ENCODE measurements around the gene CLHC1. TPM values are rescaled to one million over a fixed set of nuclear protein-coding genes. Genes with fewer than 3 reads are reported as not detected.

Gene CLHC1
- total RNA-seq, 1 donor from 2014 or later: 25.0 TPM

DNA sequence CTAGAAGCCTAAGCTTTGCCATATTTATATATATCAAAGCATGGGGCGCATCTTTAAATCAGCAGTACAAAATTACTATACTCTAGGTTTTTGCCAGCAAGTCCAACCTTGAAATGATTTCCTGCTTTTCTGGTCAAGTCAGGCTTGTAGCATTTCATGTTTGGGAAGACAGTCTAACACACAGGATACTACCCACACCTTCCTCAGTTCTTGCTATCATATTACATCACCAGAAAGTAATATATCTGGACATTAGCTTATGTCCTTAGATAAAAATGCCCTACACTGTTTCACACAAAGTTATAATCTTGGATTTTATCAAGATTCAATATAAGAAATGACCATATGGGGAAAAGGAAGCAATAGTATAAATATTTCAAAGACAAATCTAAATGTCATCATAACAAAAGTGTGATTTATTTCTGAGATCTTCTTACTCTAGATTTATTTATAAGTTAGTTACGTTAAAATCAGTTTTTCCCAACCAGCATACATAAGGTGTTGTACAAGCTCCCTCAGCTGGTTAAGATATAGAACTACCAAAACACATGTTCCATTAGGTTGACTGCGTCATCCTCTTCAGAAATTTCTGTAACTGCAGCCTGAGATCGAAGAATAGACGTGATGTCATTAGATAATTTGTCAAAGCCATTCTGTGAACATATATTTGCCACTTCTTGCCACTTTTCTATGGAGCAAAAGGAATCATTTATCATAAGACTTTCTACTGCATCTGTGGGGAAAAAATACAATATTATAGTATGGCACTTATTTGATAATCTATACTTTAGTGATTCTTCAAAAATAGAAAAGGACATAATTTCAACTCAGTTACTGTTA is 56.6 kb downstream of the CLHC1 start:
- DNase-seq (ENCODE audit: extremely low spot score, unreplicated experiment): no peak
- no peaks in the 10 kb centered on the region for H3K9me3 Mint-ChIP-seq
- no peak overlapping the region for H3K27ac Mint-ChIP-seq

DNA sequence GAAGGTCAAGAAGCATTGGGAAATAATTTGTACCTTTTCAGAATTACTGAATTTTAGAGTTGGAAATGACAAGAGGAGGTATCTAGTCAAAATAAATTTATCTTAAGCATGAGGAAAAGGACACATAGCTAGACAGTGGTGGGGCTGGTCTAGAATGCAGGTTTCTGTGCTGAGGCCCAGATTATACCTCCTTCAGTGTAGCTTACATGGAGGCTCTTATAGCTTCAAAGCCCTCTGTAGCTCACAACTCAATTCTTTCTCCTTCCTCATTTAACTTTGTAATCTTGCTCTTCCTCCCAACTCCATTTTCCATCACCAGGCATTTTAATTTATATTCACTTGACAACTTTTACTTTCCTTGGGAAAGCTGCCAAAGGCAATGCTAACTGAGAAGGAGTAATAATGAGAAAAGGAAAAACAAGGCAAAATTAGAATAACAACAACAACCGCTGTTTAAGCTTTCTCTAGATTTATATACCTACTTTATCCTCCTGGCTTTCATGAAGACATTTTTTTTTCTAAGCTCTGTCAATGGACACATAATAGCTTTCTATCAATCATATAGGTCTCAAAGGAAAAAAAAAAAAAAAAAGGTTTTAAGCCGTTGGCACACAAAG is 58.5 kb downstream of the CLHC1 start:
- no peak overlapping the region for H3K4me3 Mint-ChIP-seq
- no peak overlapping the region for H3K27ac Mint-ChIP-seq
- no peak for DNase-seq (ENCODE audit: extremely low spot score, unreplicated experiment)
- no peaks in the 10 kb centered on the region for H3K36me3 Mint-ChIP-seq
- no peaks in the 10 kb centered on the region for H3K9me3 Mint-ChIP-seq
- no peaks in the 10 kb centered on the region for H3K27me3 Mint-ChIP-seq
- H3K4me1 Mint-ChIP-seq (ENCODE audit: unreplicated experiment): peaks cover 3% of the 10 kb centered on the region
- TF ChIP-seq, protein P1, sequence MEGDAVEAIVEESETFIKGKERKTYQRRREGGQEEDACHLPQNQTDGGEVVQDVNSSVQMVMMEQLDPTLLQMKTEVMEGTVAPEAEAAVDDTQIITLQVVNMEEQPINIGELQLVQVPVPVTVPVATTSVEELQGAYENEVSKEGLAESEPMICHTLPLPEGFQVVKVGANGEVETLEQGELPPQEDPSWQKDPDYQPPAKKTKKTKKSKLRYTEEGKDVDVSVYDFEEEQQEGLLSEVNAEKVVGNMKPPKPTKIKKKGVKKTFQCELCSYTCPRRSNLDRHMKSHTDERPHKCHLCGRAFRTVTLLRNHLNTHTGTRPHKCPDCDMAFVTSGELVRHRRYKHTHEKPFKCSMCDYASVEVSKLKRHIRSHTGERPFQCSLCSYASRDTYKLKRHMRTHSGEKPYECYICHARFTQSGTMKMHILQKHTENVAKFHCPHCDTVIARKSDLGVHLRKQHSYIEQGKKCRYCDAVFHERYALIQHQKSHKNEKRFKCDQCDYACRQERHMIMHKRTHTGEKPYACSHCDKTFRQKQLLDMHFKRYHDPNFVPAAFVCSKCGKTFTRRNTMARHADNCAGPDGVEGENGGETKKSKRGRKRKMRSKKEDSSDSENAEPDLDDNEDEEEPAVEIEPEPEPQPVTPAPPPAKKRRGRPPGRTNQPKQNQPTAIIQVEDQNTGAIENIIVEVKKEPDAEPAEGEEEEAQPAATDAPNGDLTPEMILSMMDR (conservative IDR thresholded peaks at IDR 0.05): no peak

More for the DNA sequence above, 56.6 kb downstream of the CLHC1 start:
- Mint-ChIP-seq H3K4me1 (ENCODE audit: unreplicated experiment) (no peaks in the 10 kb centered on the region), H3K27me3 (no peaks in the 10 kb centered on the region), H3K4me3 (no peak overlapping the region), H3K36me3 (no peaks in the 10 kb centered on the region)
- TF ChIP-seq, protein P1 (conservative IDR thresholded peaks at IDR 0.05): peak; percentile 76

DNA sequence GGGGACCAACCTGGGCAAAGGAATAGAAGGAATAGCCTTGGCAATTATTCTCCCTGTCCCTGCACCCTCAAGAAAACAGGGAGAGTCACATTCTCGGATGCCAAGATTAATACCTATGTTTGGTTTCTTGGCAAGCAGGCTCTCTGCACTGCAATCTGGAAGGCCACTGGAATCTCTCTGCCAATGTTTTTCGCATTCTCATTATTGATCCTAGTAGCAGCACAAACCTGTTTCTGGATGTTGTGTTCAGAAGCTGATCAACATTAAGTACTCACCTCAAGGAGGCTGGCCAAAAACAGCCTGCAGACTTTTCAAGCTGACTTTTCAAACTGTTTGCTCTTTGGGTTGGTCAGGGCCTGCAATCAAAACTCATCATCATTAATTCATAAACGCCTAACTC is 62.2 kb downstream of the CLHC1 start:
- Mint-ChIP-seq H3K4me3 (no peak overlapping the region), H3K27me3 (no peaks in the 10 kb centered on the region), H3K4me1 (ENCODE audit: unreplicated experiment) (peaks cover 14% of the 10 kb centered on the region), H3K27ac (no peak overlapping the region), H3K36me3 (no peaks in the 10 kb centered on the region), H3K9me3 (no peaks in the 10 kb centered on the region)
- no peak for DNase-seq (ENCODE audit: extremely low spot score, unreplicated experiment)
- TF ChIP-seq, protein P1 (conservative IDR thresholded peaks at IDR 0.05): no peak

DNA sequence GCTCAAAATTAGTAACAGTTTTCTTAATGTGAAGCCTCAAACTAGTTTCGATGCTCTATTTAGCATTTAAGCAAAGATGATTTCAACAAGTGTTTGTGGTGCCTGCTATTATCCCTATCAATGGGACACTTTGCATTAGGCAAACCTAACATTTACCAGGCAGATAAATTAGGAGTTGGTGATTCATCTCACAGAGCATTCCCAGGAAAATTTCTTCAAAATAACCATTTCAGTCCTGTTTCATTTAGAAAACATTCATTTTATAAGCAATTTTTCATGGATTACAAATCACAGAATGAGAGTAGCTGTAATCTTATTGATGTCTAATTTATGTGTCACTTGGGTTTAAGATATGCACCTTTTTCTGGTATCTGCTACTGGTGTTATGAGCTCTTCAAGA is 62.7 kb downstream of the CLHC1 start:
- no peak for DNase-seq (ENCODE audit: extremely low spot score, unreplicated experiment)
- no peak overlapping the region for H3K27ac Mint-ChIP-seq
- no peaks in the 10 kb centered on the region for H3K9me3 Mint-ChIP-seq
- H3K36me3 Mint-ChIP-seq: no peaks in the 10 kb centered on the region
- TF ChIP-seq, protein P1 (conservative IDR thresholded peaks at IDR 0.05): no peak
- no peak overlapping the region for H3K4me3 Mint-ChIP-seq
- H3K4me1 Mint-ChIP-seq (ENCODE audit: unreplicated experiment): peaks cover 15% of the 10 kb centered on the region
- H3K27me3 Mint-ChIP-seq: no peaks in the 10 kb centered on the region

DNA sequence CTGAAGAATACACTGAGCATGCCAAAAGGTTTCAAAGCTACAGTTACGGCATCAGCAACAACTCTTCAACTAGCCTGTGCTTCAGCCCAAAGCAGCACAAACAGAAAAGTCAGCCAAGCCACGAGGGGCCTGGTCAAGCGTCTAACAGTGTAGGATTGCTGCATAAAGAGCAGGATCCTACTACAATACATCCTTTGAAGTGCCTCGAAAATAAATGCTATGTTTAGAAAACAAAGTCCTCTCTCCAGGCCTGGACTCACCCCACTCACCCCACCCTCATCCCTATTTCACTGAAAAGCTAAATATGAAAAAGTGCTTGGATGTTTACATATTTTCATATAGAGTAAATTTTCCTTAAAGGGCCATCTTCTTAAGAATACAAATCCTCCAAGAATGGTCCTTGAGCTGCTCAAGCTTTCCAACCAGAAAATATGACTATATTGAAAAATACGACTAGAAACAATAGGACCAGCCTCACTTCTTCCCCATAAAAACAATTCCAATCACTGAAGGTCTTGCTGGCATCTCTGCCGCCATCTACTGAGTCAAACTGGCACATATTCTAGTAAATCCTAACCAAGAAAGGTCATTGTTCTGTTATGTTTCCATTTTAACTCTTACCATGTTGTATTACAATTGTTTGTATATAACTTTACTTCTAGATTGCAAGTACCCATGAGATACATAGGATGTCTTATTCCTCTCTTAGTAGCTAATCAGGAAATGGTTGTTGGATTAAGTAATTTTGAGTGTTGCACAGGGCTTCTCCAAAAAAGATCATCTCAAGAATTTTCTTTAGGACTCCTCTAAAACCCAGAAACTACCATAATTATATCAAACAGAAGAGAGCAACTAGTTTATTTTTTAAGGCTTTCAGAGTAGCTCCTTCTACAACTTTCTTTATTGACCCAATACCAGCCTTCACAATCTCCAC is 63.6 kb downstream of the CLHC1 start:
- H3K27me3 Mint-ChIP-seq: no peaks in the 10 kb centered on the region
- peaks cover 23% of the 10 kb centered on the region for H3K4me1 Mint-ChIP-seq (ENCODE audit: unreplicated experiment)
- H3K36me3 Mint-ChIP-seq: no peaks in the 10 kb centered on the region
- no peak for DNase-seq (ENCODE audit: extremely low spot score, unreplicated experiment)
- no peak overlapping the region for H3K4me3 Mint-ChIP-seq
- no peak overlapping the region for H3K27ac Mint-ChIP-seq
- H3K9me3 Mint-ChIP-seq: no peaks in the 10 kb centered on the region
- TF ChIP-seq, protein P1 (conservative IDR thresholded peaks at IDR 0.05): peak; percentile 79

Data from type B pancreatic cell (in vitro differentiated cells).